ENCODE measurements around the gene ZNF385D.

DNA sequence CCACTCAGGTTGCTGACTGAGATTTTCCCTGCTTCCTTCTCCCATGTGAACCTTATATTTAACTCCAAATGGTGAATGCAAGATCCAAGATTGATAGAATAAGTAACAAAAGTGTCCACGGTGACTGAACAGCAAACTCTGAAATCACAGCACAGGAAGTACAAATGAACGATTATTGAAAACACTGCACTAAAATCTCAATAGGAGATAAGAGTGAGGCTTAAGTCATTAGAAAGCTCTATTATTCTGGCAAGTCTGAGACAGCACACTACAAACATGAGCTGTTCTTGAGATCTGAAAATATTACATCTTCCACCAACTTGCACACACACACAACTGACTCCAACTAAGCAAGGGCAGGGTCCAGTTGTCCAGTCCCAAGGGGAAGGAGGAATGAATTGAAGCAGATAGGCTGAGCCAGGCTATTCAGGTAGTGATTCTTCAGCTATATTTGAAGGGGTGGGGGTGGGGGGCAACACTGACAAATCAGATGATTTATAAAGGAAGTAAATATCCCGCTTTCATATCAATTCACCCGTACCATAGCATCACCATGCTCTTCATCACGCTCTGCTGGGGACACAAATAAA lies 2.9 kb downstream of the ZNF385D start:
- TF ChIP-seq JUND (IDR thresholded peaks at IDR 0.05) (no peak), MAX (IDR thresholded peaks at IDR 0.05) (no peak), EGR1 (IDR thresholded peaks at IDR 0.05; ENCODE audit: low read depth in 2 of 2) (no peak), SP1 (IDR thresholded peaks at IDR 0.05) (no peak), ZBTB33 (IDR thresholded peaks at IDR 0.05) (no peak), RXRA (IDR thresholded peaks at IDR 0.05) (no peak), YY1 (IDR thresholded peaks at IDR 0.05) (no peak), GABPA (IDR thresholded peaks at IDR 0.05 in 1 of 2, conservative IDR thresholded peaks at IDR 0.05 in 1 of 2) (no peak)
- TF ChIP-seq, protein P1, sequence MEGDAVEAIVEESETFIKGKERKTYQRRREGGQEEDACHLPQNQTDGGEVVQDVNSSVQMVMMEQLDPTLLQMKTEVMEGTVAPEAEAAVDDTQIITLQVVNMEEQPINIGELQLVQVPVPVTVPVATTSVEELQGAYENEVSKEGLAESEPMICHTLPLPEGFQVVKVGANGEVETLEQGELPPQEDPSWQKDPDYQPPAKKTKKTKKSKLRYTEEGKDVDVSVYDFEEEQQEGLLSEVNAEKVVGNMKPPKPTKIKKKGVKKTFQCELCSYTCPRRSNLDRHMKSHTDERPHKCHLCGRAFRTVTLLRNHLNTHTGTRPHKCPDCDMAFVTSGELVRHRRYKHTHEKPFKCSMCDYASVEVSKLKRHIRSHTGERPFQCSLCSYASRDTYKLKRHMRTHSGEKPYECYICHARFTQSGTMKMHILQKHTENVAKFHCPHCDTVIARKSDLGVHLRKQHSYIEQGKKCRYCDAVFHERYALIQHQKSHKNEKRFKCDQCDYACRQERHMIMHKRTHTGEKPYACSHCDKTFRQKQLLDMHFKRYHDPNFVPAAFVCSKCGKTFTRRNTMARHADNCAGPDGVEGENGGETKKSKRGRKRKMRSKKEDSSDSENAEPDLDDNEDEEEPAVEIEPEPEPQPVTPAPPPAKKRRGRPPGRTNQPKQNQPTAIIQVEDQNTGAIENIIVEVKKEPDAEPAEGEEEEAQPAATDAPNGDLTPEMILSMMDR (IDR thresholded peaks at IDR 0.05; ENCODE audit: low read depth, low read length, missing input control) = no peak
- TF ChIP-seq, protein P2, sequence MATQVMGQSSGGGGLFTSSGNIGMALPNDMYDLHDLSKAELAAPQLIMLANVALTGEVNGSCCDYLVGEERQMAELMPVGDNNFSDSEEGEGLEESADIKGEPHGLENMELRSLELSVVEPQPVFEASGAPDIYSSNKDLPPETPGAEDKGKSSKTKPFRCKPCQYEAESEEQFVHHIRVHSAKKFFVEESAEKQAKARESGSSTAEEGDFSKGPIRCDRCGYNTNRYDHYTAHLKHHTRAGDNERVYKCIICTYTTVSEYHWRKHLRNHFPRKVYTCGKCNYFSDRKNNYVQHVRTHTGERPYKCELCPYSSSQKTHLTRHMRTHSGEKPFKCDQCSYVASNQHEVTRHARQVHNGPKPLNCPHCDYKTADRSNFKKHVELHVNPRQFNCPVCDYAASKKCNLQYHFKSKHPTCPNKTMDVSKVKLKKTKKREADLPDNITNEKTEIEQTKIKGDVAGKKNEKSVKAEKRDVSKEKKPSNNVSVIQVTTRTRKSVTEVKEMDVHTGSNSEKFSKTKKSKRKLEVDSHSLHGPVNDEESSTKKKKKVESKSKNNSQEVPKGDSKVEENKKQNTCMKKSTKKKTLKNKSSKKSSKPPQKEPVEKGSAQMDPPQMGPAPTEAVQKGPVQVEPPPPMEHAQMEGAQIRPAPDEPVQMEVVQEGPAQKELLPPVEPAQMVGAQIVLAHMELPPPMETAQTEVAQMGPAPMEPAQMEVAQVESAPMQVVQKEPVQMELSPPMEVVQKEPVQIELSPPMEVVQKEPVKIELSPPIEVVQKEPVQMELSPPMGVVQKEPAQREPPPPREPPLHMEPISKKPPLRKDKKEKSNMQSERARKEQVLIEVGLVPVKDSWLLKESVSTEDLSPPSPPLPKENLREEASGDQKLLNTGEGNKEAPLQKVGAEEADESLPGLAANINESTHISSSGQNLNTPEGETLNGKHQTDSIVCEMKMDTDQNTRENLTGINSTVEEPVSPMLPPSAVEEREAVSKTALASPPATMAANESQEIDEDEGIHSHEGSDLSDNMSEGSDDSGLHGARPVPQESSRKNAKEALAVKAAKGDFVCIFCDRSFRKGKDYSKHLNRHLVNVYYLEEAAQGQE (IDR thresholded peaks at IDR 0.05) = no peak

Data from liver (tissue), 3 donors.